Forelimb muscle (tissue), 1 donor: ENCODE measurements around the gene CAMK2D. TPM values are rescaled to one million over a fixed set of nuclear protein-coding genes. Genes with fewer than 3 reads are reported as not detected.
"Not testable (repeated sequence)": the region's sequence is repeated elsewhere in the genome, so short reads cannot be mapped to it uniquely, and the experiment has no call there.

Experiments
- DNase-seq: peaks from one replicate; pipeline ENCODE4 v3.0.0-alpha.2; 2013; ENCODE audit warnings: low read depth
- polyA plus RNA-seq: library from polyadenylated mRNA; unstranded; fragments of 120-200 nt; gene quantifications from one replicate; pipeline ENCODE4 v1.2.1, GENCODE V29; 2013; ENCODE audit not compliant: insufficient read length

The CAMK2D gene
- polyA plus RNA-seq = 172 TPM

DNA sequence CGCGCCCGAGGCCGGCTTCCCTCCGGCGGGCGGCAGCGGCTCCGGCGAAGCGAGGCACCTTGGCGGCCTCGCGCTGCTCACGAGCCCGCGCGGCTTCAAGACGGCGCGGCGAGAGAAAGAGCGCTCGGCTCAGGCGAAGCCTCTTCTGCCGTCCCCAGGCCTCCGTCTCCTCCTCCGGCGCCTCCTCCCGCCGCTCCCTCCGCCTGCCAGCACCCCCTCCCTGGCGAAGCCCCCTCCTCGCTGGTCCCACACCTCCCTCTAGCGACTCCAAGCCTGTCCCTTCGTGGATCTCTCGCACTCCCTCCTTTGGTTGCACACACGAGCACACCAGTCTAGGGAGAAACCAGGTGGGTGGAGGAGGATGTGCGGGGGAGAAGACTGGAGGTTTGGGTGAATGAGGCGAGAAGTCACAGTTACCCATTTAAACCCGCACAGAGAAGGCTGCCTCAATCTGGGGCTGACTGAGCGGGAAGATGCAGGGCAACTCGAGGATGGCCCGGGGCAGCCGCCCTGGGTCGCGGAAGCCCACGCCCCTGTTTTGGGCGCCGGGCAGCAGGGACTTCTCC lies at the start of gene CAMK2D:
CAMK2D (minus strand) TSS at position 119 of the 566 bp plus-strand sequence. CDS start 670 bp downstream, outside the sequence.
- peak; percentile 88 for DNase-seq

DNA sequence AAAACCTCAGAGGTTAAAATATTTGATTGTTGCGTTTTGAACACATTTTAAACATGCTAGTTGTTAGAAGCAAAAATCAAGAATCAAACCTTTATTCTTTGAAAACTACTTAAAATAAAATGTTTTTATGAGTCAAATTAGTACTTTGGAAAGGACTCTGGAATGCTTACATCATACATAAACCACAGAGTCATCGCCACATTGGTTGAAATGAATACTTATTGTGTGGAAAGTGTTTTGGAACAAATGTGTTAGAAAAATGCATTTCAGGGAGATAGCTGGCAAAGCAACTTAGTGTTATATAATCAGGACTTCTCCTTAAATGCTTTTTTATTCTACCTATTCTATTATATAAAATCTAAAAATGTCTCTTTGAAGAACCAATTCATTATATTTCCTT lies 49.4 kb upstream of the CAMK2D start:
- DNase-seq = no peak

DNA sequence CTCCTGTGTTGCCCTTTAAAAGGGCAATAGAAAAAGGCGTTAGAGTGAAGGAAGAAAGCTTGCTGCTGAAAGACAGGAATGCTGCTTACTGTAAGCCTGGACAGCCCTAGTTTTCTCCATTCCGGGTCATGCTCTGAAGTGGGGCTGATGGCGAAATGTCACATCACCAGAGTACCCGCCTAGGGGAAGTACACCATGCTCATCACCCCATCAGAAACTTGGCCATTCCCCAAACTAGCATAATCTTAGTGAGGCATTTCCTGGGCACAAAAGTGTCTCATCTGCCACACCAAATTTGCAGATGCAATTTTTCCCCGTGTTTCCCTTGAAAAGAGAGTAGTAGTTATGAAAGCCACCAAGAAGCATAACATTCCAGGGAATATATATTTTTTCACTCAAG lies 47.8 kb upstream of the CAMK2D start:
- no peak for DNase-seq

DNA sequence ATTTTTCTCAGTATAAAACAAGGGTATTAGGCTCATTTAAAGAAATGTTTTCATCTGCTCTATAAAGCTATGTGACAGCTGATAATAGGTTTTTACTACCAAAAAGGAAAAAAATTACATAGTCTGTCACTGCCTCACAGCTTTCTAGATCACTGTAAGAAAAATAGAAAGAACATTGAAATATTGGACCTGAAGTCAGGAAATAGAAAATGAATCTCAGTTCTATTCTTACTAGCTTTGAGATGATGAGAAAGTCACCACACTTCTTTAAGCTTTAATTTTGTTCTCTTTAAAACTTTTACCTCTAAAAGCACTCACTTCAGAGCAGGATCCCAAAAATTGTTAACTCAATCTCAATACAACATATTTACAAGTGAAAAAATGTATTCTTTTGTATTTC lies 45.3 kb upstream of the CAMK2D start:
- DNase-seq = no peak

DNA sequence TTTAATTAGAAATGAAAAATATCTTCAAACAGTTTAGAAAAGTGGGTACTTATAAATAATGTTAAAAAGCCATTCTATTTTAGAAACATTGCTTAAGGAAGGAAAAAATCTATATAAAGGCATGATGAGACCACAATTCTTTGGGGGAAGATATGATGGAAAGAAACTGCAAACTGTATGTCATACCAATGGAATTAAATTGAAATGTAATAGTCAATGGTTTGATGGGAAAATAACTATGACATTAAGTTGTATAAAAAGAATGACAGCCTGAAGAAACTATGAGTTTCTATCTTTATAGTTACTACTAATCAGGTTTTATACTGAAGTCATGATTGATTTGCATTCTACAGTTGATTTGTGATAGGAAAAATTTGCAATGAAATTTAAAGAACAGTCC lies 40.3 kb upstream of the CAMK2D start:
- no peak for DNase-seq

DNA sequence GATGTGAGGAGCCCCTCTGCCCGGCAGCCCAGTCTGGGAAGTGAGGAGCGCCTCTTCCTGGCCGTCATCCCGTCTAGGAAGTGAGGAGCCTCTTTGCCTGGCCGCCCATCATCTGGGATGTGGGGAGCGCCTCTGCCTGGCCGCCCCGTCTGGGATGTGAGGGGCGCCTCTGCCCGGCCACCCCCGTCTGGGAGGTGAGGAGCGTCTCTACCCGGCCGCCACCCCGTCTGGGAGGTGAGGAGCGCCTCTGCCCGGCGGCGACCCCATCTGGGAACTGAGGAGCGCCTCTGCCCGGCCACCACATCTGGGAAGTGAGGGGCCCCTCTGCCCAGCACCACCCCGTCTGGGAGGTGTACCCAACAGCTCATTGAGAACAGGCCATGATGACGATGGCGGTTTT lies 34.8 kb upstream of the CAMK2D start:
- not testable (repeated sequence) for DNase-seq

DNA sequence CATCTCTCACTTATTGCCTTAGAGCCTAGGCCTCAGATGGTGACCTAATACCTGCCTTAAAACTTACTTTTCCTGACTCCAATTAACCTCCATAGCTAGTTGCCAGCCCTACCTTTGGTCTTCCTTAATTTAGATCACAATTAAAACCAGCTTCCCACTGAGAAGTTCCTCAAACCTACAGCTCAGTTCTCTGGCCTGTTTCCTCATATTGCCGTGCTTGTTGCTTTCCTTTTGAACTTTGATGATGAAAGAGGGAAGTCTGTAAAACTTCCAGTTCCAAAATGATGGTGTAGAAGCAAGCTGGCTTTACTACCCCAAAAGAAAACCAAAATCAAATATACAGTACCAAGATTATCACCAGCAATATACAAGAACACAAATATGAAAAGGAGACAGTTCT lies 28.9 kb upstream of the CAMK2D start:
- no peak for DNase-seq

DNA sequence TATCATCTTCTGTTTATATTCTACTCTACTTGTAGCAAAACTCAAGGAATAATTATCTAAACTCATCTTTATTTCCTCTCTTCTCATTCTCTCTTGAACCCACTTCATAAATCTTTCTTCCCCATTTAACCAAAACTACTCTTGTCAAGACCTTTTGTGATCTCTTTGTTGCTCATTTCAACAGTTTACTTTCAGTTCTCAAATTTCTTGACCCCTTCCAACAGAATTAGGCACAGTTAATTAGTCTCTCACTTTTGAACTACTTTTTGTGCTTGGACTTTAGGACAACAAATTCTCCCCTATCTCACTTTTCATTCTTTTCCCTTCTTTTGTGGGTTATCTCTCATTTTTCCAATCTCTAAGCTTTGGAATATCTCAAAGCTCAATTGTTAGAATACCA lies 27.4 kb upstream of the CAMK2D start:
- no peak for DNase-seq

DNA sequence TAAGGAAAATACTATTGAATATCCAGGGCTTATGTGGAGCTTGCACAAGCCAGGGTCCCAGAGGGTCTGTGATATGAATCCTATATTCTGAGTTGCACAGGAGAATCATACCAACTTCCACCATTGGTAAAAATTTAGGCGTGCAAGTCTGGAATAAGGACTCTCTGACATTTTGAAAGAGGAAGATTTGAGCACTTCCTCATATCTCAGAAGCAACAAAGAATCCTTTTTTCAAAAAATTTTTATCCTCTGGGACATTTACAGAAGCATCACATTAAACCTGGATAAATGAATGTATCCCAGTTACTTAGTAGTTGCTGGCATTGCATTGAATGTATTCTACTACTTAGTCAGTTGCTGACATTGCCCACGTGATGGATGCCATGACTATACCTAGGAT lies 24.2 kb upstream of the CAMK2D start:
- DNase-seq = no peak

DNA sequence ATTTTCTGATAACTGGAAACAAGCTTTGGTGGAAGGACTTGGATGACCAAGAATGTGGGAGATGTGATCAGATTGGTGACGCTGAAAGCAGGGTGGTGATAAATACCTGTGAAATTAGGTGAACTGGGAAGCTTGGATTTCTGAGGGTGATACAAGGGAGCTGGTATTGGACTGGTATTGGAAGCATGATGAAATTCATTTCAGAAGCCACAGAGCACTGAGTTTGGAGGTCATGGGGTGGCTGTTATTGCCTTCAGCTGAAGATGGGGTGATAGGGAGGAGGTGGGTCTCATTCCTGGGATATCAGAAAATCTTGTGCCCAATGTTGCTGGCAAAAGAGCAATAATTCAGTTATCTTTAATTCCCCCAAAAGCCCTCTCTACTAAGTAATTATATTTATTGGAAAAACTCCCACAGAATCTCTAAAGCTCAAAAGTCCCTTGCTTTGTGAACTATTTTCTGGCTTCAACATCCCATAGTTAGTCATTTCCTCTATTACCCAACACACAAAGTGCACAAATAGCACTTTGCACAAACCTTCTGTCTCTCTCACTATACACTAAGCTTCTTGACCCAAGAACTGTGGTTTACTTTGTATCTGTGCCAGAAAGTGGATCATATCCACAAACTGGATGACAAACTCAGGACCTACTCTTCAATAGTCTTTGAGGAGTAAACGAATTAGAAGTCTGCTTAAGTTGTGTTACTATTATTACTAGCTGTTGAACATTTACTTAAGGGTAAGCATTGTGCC lies 23.1 kb upstream of the CAMK2D start:
- DNase-seq = peak; percentile 17

DNA sequence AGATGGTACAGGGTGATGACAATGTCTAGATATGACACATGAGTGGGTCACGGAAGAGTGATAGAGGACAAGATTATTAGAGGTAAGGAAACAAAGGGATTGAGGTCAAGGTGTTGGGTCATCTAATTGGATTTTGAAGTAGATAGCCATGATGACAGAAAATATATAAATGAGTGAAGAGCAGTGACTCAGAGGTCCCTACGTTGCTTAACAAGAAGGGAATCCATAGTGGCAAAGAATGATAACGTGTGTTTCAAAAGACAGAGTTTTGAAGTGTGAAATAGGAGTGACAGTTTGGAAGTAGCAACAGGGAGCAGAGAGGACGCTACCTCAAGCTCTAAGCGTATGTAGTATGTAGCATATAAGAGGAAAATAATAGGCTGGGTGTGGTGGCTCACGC lies 22.2 kb upstream of the CAMK2D start:
- no peak for DNase-seq

DNA sequence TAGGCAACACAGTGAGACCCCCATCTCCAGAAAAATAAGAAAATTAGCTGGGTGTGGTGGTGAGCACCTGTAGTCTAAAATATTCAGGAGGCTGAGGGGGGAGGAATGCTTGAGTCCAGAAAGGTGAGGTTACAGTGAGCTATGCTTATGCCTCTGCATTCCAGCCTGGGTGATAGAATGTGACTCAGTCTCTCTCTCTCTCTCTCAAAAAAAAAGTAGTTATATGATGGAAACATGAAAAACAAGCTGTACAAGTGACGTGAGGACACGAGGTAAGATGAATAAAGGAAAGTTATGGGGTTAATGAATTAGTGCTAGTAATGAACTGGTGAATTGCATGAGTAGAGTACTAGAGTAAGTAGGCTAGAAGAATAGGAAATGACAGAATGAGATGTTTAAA lies 21.8 kb upstream of the CAMK2D start:
- DNase-seq = no peak

DNA sequence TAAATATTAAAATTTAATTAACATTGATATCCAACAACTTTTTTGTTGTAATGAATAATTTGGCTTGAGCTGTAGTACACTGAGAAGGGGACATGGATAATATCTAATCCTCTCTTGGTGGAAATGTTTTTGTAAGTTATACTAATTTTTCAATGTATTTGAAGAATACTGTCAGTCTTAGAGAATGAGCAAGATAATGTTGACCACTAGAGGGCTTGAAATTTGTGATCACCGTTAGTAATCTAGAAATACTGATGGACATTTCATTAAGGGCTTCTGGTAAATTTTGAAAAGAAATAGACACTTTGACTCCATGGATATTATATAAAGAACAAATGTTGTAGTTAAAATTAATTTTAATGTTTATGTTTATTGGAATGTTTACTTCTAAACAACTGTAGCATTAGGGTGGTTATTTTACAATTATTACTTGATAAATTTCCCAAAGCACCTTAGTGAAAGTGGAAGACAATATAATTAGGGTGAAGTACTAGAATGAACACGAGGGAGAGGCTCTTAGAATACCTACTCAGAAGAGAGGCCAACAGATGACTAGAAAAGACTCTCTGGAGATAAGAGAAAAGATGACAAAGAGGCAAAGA lies 20.0 kb upstream of the CAMK2D start:
- no peak for DNase-seq

DNA sequence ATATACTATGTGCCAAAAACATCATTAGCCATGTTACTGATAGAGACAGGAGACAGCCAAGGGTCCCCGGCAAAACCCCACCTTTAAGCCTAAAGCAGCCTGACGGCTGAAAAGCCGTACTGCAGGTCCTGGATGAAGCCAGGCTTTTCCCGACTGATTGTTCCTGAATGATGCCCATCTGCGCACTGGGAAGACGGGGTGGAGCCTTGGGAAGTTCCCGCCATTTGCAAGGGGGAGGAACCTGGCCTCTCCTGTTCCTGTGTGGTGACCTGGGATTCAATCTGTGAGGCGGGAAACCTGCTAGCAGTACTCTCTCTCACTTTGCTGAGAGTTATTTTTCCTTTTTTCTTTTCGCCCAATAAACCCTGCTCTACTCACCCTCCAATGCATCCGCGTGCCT lies 15.1 kb upstream of the CAMK2D start:
- no peak for DNase-seq

DNA sequence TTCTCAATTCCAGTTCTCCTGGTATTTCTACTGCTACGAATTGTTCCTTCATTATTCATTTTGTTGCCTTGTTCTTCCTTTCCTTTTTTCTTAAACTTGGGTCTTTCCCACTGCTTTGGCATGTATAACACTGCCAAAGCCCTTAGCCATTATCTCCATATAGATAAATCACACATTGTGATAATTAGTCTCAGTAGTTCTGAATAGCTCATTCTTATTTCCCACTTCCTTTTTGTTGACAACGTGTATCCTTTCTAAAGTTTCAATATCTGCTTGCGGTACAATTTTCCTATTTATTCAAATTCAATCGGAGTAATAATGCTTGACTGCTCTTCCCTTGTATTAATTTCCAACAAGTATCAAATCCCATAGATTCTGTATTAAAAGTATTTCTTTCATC lies 14.5 kb upstream of the CAMK2D start:
- no peak for DNase-seq

DNA sequence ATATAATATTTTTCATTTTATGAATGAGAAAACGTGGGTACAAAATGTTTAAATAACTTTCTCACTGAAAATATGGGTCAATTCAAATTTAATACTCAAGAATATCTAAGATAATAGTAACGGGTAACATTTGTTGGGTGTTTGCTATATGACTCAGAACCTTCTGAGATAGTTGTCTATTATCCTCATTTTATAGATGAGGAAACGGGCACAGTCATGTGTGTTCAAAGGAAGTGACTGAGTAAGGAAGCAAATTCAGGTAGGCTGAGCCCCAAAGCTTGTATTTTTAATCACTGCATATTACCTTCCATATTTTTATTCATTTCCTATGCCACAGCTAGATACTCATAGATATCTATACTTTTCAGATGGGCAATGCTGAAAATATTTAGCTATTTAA lies 12.2 kb upstream of the CAMK2D start:
- no peak for DNase-seq

DNA sequence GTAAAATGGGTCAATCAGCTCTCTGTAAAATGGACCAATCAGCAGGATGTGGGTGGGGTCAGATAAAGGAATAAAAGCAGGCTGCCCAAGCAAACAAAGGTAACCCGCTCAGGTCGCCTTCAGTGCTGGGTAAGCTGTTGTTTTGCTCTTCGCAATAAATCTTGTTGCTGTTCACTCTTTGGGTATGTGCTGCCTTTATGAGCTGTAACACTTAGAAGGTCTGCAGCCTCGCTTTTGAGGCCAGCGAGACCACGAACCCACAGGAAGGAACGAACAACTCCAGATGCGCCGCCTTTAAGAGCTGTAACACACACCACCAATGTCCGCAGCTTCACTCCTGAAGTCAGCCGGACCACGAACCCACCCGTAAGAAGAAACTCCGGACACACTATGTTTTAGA lies 11.5 kb upstream of the CAMK2D start:
- no peak for DNase-seq

DNA sequence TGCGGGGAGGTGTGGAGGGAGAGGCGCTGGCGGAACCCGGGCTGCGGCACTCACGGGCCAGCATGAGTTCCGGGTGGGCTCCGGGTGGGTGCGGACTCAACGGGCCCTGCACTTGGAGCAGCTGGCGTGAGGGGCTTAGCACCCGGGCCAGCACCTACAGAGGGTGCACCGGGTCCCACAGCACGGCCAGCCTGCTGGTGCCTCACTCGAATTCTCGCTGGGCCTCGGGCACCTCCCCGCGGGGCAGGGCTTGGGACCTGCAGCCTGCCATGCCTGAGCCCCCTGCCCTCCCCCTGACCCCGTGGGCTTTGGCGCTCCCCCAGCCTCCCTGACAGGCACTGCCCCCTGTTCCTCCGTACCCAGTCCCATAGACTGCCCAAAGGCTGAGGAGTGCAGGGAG lies 10.8 kb upstream of the CAMK2D start:
- DNase-seq = no peak

DNA sequence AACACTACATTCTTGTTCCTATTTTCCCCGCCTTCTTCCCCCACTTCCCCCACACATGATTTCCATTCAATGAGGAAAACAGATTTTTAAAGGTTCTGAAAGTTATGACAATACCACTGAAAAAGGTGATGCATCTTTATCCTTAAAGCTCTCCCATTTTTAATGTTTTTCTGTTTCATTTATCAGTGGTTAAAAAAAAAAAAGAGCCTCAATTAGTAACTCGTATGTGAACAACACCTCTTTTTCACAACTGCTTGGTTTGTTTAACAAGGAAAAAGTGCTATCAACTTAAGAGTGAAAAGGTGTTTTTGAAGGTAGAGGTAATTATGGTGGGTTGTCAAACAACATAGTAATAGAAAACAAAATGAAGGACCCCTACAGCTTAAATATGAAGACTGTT lies 8.2 kb upstream of the CAMK2D start:
- DNase-seq = no peak

DNA sequence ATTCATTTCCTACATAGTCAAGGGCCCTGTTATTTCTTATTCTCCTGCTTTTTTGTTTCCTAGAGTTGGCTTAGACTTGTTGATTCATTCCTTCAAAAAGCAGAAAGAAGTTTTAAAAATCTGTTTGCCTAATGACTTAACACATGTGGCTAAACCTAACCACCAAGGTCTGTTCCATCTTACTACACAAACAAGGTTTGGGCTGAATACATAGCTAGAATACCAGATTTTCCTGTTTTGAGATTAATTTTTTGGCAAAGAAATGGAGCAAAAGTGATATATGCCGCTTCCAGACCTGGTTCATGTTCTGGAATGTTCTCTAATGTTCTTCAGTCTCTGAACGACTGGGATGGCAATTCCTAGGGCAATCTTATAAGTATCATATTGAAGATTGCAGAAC lies 7.4 kb upstream of the CAMK2D start:
- DNase-seq = no peak

DNA sequence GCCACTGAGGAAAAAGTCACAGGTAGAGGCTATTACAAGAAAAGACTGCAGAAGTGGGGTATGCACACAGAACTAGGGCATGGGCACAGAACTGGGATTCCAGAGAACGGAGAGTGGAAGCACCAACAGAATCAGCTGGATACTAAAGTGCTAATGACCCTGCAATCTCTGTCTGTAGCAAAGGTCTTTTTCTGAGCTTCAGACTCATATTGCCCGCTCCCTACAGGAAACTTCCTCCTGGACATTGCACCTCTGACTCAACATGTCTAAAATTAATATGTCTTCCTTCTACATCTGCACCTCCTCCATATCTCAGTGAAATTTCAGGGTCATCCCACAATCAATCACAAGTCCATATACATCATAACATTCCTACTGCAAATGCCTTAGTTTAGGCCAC lies 5.3 kb upstream of the CAMK2D start:
- no peak for DNase-seq

DNA sequence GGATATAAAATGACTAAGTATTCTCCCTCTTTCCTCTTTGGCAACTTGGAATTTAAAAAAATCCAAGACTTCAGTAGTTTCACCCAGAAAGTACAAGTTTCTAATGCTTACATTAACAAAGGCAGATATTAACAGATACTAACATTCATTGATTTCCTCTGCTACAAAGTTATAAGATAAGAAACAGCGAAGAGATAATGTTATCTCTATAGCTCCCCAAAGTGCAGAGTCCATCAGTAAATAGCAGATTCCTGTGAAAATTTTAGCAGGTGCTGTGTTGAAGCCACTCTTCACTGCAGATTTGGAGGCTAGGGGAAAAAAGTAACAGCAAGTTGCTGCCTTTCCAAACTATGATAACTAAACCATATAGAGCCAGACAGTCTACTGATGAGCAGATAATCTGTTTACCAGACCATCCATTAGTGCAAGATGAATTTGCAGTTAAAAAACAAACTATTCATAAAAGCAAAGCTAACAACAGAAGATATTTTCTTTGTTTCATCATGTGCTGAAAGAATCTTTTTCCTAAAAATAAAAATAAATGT lies 3.3 kb upstream of the CAMK2D start:
- no peak for DNase-seq

DNA sequence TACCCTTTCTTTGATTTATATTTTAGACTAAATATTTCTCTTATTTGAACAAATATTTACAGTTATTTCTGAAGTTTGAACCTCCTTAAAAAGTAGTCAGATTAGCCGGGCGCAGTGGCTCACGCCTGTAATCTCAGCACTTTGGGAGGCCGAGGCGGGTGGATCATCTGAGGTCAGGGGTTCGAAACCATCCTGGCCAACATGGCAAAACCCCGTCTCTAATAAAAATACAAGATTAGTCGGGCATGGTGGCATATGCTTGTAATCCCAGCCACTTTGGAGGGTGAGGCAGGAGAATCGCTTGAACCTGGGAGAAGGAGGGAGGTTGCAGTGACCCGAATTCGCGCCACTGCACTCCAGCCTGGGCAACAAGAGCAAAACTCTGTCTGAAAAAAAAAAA lies 2.4 kb upstream of the CAMK2D start:
- not testable (repeated sequence) for DNase-seq
